Measurements from ENCODE around the gene SEPTIN10. TPM values are rescaled to one million over a fixed set of nuclear protein-coding genes. Genes with fewer than 3 reads are reported as not detected.

SEPTIN10 gene
- total and polyA plus RNA-seq, 7 donors, result 36.1 to 178 (median 122) TPM

GRCh38 chr2:109594246-109594885 lies 19.4 kb downstream of the SEPTIN10 start:
- Histone ChIP-seq H3K4me1 (peaks cover 0 to 17% (median 15%) of the 10 kb centered on the region in 4 donors), H3K27ac (peak overlapping the region in 3 of 4 donors; percentile 19 to 51 (median 41)), H3K4me3 (no peak overlapping the region), H3K9me3 (no peaks in the 10 kb centered on the region), H3K36me3 (peaks cover 0 to 11% (median 2%) of the 10 kb centered on the region in 4 donors), H3K27me3 (no peaks in the 10 kb centered on the region)
- intact Hi-C loops (cut with DNase I), result loop anchor here (5.0 kb wide), 1 partner anchor 47 kb away; no protein-coding TSS in a partner anchor
- WGBS, 2 donors, result 89 to 92% methylated on average over 16 of the region's 16 CpGs
- no peak for TF ChIP-seq CTCF (IDR thresholded peaks at IDR 0.05)
- TF ChIP-seq POLR2AphosphoS5 (IDR thresholded peaks at IDR 0.05), result no peak
- no peak for TF ChIP-seq POLR2A (IDR thresholded peaks at IDR 0.05)
- no peak for TF ChIP-seq EP300 (IDR thresholded peaks at IDR 0.05)
- DNase-seq, result no peak

GRCh38 chr2:109592905-109593304 lies 20.9 kb downstream of the SEPTIN10 start:
- H3K9me3 ChIP-seq, result no peaks in the 10 kb centered on the region
- no peak overlapping the region for H3K4me3 ChIP-seq
- WGBS, 2 donors, result 95 to 96% methylated on average over 3 of the region's 3 CpGs
- peaks cover 0 to 11% (median 2%) of the 10 kb centered on the region in 4 donors for H3K36me3 ChIP-seq
- intact Hi-C loops (cut with DNase I), result loop anchor here (5.0 kb wide), 1 partner anchor 46 kb away; no protein-coding TSS in a partner anchor
- H3K27me3 ChIP-seq, result no peaks in the 10 kb centered on the region
- H3K27ac ChIP-seq, result no peak overlapping the region
- no peak for TF ChIP-seq CTCF (IDR thresholded peaks at IDR 0.05)
- TF ChIP-seq EP300 (IDR thresholded peaks at IDR 0.05), result no peak
- TF ChIP-seq POLR2A (IDR thresholded peaks at IDR 0.05), result no peak
- TF ChIP-seq POLR2AphosphoS5 (IDR thresholded peaks at IDR 0.05), result no peak
- no peak for DNase-seq
- H3K4me1 ChIP-seq, result peaks cover 0 to 17% (median 15%) of the 10 kb centered on the region in 4 donors

GRCh38 chr2:109591206-109591605 lies 22.6 kb downstream of the SEPTIN10 start:
- no peak for DNase-seq
- Histone ChIP-seq H3K9me3 (no peaks in the 10 kb centered on the region), H3K4me3 (no peak overlapping the region), H3K36me3 (peaks cover 0 to 11% (median 2%) of the 10 kb centered on the region in 4 donors), H3K27me3 (no peaks in the 10 kb centered on the region), H3K4me1 (peaks cover 0 to 21% (median 13%) of the 10 kb centered on the region in 4 donors), H3K27ac (no peak overlapping the region)
- intact Hi-C loops (cut with DNase I), result loop anchor here (5.0 kb wide), 1 partner anchor 44 kb away; no protein-coding TSS in a partner anchor
- no peak for TF ChIP-seq CTCF (IDR thresholded peaks at IDR 0.05)
- no peak for TF ChIP-seq POLR2AphosphoS5 (IDR thresholded peaks at IDR 0.05)
- TF ChIP-seq EP300 (IDR thresholded peaks at IDR 0.05), result no peak
- TF ChIP-seq POLR2A (IDR thresholded peaks at IDR 0.05), result no peak

- no peak overlapping the region for H3K4me3 ChIP-seq
- no peaks in the 10 kb centered on the region for H3K27me3 ChIP-seq
- peaks cover 0 to 14% (median 2%) of the 10 kb centered on the region in 4 donors for H3K36me3 ChIP-seq
- TF ChIP-seq CTCF (IDR thresholded peaks at IDR 0.05) (no peak), EP300 (IDR thresholded peaks at IDR 0.05) (no peak), POLR2A (IDR thresholded peaks at IDR 0.05) (no peak)
- no peaks in the 10 kb centered on the region for H3K9me3 ChIP-seq
- DNase-seq, result no peak
- no peak overlapping the region for H3K27ac ChIP-seq
- intact Hi-C loops (cut with DNase I), result no loop called here
- H3K4me1 ChIP-seq, result peaks cover 0 to 4% (median 0%) of the 10 kb centered on the region in 4 donors
Observed at GRCh38 chr2:109586687-109587086, 27.1 kb downstream of the SEPTIN10 start.

All from sigmoid colon (tissue), 7 donors.